ENCODE data around the gene PRRC2B. TPM values are rescaled to one million over a fixed set of nuclear protein-coding genes. Genes with fewer than 3 reads are reported as not detected.

PRRC2B gene
- total and polyA plus RNA-seq, 8 donors = 26.3 to 251 (median 71.8) TPM

DNA sequence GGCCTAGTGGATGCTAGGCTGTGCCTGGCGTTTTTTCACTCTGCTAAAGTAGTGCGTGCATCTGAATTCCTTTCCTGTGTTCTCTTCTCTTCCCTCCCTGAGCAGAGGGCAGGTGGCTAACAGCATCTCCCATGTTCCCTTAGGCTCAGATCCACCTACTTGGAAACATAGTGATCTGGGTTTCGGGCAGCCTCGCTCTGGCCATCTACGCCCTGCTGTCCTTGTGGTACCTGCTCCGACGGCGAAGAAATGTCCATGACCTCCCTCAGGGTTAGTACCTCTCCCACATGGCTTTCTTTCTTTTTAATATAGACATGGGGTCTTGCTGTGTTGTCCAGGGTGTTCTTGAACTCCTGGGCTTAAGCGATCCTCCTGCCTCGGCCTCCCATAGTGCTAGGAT lies 127.3 kb downstream of the PRRC2B start:
- Histone ChIP-seq H3K36me3 (peaks cover 70 to 100% (median 99%) of the 10 kb centered on the region in 4 donors), H3K27me3 (no peaks in the 10 kb centered on the region), H3K4me3 (no peak overlapping the region), H3K4me1 (peaks cover 0 to 13% (median 0%) of the 10 kb centered on the region in 4 donors), H3K27ac (no peak overlapping the region), H3K9me3 (no peaks in the 10 kb centered on the region)
- DNase-seq = no peak
- 92 to 98% (median 94%) methylated on average over 10 of the region's 10 CpGs for WGBS, 5 donors
- TF ChIP-seq EP300 (IDR thresholded peaks at IDR 0.05) (no peak), POLR2AphosphoS5 (IDR thresholded peaks at IDR 0.05) (no peak), POLR2A (IDR thresholded peaks at IDR 0.05) (no peak)
- TF ChIP-seq, protein P1, sequence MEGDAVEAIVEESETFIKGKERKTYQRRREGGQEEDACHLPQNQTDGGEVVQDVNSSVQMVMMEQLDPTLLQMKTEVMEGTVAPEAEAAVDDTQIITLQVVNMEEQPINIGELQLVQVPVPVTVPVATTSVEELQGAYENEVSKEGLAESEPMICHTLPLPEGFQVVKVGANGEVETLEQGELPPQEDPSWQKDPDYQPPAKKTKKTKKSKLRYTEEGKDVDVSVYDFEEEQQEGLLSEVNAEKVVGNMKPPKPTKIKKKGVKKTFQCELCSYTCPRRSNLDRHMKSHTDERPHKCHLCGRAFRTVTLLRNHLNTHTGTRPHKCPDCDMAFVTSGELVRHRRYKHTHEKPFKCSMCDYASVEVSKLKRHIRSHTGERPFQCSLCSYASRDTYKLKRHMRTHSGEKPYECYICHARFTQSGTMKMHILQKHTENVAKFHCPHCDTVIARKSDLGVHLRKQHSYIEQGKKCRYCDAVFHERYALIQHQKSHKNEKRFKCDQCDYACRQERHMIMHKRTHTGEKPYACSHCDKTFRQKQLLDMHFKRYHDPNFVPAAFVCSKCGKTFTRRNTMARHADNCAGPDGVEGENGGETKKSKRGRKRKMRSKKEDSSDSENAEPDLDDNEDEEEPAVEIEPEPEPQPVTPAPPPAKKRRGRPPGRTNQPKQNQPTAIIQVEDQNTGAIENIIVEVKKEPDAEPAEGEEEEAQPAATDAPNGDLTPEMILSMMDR (IDR thresholded peaks at IDR 0.05) = no peak
- intact Hi-C loops (cut with DNase I; ENCODE audit: low total_unique reads) = no loop called here

- intact Hi-C loops (cut with DNase I; ENCODE audit: low total_unique reads) = no loop called here
- Histone ChIP-seq H3K4me3 (no peak overlapping the region), H3K4me1 (peaks cover 0 to 13% (median 0%) of the 10 kb centered on the region in 4 donors), H3K27me3 (no peaks in the 10 kb centered on the region), H3K36me3 (peaks cover 69 to 100% (median 99%) of the 10 kb centered on the region in 4 donors), H3K27ac (no peak overlapping the region), H3K9me3 (no peaks in the 10 kb centered on the region)
- whole genome bisulfite sequencing, 5 donors = 89 to 97% (median 96%) methylated on average over 13 of the region's 13 CpGs
- DNase-seq = no peak
- TF ChIP-seq POLR2A (IDR thresholded peaks at IDR 0.05) (no peak), POLR2AphosphoS5 (IDR thresholded peaks at IDR 0.05) (no peak)
- TF ChIP-seq, protein P1 (IDR thresholded peaks at IDR 0.05) = no peak
Observed at GRCh38 chr9:131521822-131522221, 127.9 kb downstream of the PRRC2B start.

GRCh38 chr9:131522257-131523085 lies 128.6 kb downstream of the PRRC2B start:
- Histone ChIP-seq H3K36me3 (peaks cover 73 to 100% (median 99%) of the 10 kb centered on the region in 4 donors), H3K27me3 (no peaks in the 10 kb centered on the region), H3K9me3 (no peaks in the 10 kb centered on the region), H3K27ac (no peak overlapping the region), H3K4me1 (peaks cover 0 to 10% (median 0%) of the 10 kb centered on the region in 4 donors), H3K4me3 (no peak overlapping the region)
- intact Hi-C loops (cut with DNase I; ENCODE audit: low total_unique reads) = no loop called here
- 89 to 92% (median 90%) methylated on average over 29 of the region's 29 CpGs for WGBS, 5 donors
- no peak for DNase-seq
- TF ChIP-seq POLR2AphosphoS5 (IDR thresholded peaks at IDR 0.05) (no peak), EP300 (IDR thresholded peaks at IDR 0.05) (no peak)

DNA sequence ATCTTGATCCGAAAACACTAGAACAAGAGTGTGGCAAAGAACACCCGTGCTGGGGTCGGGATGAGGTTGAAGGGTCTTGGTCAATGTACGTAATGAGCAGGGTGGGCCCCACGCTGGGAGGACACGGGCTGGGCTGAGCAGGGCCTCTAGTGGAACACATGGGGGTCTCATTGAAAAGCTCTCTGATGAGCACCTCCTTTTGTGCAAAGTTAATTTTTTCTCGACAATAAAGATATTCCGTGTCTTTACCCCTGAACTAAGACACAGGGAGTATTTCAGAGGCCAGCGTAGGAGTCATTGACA lies 129.2 kb downstream of the PRRC2B start:
- Histone ChIP-seq H3K9me3 (no peaks in the 10 kb centered on the region), H3K4me3 (no peak overlapping the region), H3K27ac (no peak overlapping the region), H3K4me1 (peaks cover 0 to 5% (median 0%) of the 10 kb centered on the region in 4 donors), H3K36me3 (peaks cover 76 to 100% (median 100%) of the 10 kb centered on the region in 4 donors), H3K27me3 (no peaks in the 10 kb centered on the region)
- intact Hi-C loops (cut with DNase I; ENCODE audit: low total_unique reads) = no loop called here
- TF ChIP-seq POLR2A (IDR thresholded peaks at IDR 0.05) (no peak), EP300 (IDR thresholded peaks at IDR 0.05) (no peak), POLR2AphosphoS5 (IDR thresholded peaks at IDR 0.05) (no peak)
- TF ChIP-seq, protein P1 (IDR thresholded peaks at IDR 0.05) = no peak
- 83 to 92% (median 90%) methylated on average over 9 of the region's 9 CpGs for WGBS, 5 donors
- DNase-seq = no peak

Measured in stomach (tissue), 9 donors.